SU-DHL-6 (cell line): ENCODE measurements around the gene BCAN.

Source experiments
- H2AFZ ChIP-seq: fragments of 200-600 bp; sonication (generic); 2 replicates; pipeline ENCODE4 v1.6.1; 2014; ENCODE audit warnings: low read depth, mild to moderate bottlenecking, moderate library complexity, mixed read lengths, antibody characterized with exemption, low read length; ENCODE audit not compliant: severe bottlenecking
- H3F3A ChIP-seq: fragments of 200-600 bp; shearing (Covaris generic); 2 replicates; pipeline ENCODE4 v1.6.0; 2016; ENCODE audit warnings: antibody characterized with exemption, mild to moderate bottlenecking; ENCODE audit not compliant: insufficient read depth
- H3K27ac ChIP-seq: fragments of 200-600 bp; sonication (generic); 2 replicates; pipeline ENCODE4 v1.5.1; 2016; ENCODE audit warnings: low read depth, mild to moderate bottlenecking, low read length, moderate library complexity, mixed read lengths
- H3K27me3 ChIP-seq: fragments of 200-600 bp; sonication (generic), shearing (Covaris generic); 2 replicates; pipeline ENCODE4 v1.6.0; 2014; ENCODE audit warnings: mild to moderate bottlenecking, low read length
- H3K36me3 ChIP-seq: fragments of 200-600 bp; sonication (generic); 2 replicates; pipeline ENCODE4 v1.6.1; 2014; ENCODE audit warnings: mild to moderate bottlenecking, low read length, mixed read lengths
- H3K4me2 ChIP-seq: fragments of 300-600, 200-600 bp; shearing (Covaris generic), sonication (generic); 2 replicates; pipeline ENCODE4 v1.6.0; 2014; ENCODE audit warnings: low read length, low read depth, mild to moderate bottlenecking; ENCODE audit not compliant: poor library complexity, severe bottlenecking
- H3K4me3 ChIP-seq: fragments of 200-600 bp; sonication (generic); 2 replicates; pipeline ENCODE4 v1.5.1; 2014; ENCODE audit warnings: antibody characterized with exemption, low read length, mild to moderate bottlenecking, mixed read lengths; ENCODE audit not compliant: insufficient read depth, poor library complexity, severe bottlenecking
- H3K79me2 ChIP-seq: fragments of 200-600 bp; sonication (generic); 2 replicates; pipeline ENCODE4 v1.6.1; 2014; ENCODE audit warnings: mild to moderate bottlenecking, low read length, moderate library complexity; ENCODE audit not compliant: insufficient read depth
- H3K9ac ChIP-seq: fragments of 200-600 bp; sonication (generic); 2 replicates; pipeline ENCODE4 v1.7.0; 2014; ENCODE audit warnings: mild to moderate bottlenecking, low read length
- H3K9me2 ChIP-seq: fragments of 200-600 bp; sonication (generic); replicated peaks from 2 replicates; pipeline ENCODE4 v1.6.1; 2014; ENCODE audit warnings: low read length; ENCODE audit not compliant: insufficient read depth
- H3K9me3 ChIP-seq: fragments of 200-600 bp; sonication (generic); 2 replicates; pipeline ENCODE4 v1.6.1; 2014; ENCODE audit warnings: low read length, mixed read lengths; ENCODE audit not compliant: insufficient read depth
- H4K20me1 ChIP-seq: fragments of 200-600 bp; sonication (generic); 2 replicates; pipeline ENCODE4 v1.6.1; 2014; ENCODE audit warnings: low read depth, mild to moderate bottlenecking, antibody characterized with exemption, low read length, moderate library complexity, mixed read lengths
- CTCF ChIP-seq: fragments of 200-600 bp; sonication (generic); IDR thresholded peaks from one replicate; pipeline ENCODE4 v1.5.1; 2017; ENCODE audit warnings: antibody characterized with exemption, mild to moderate bottlenecking, low read length, moderate library complexity; ENCODE audit not compliant: insufficient read depth, poor library complexity, severe bottlenecking
- EZH2phosphoT487 ChIP-seq: fragments of 200-600 bp; sonication (generic), shearing (Covaris generic); conservative IDR thresholded peaks from 2 replicates; pipeline ENCODE4 v1.6.1; 2018; ENCODE audit warnings: mild to moderate bottlenecking, antibody characterized with exemption, low read length, moderate library complexity, mixed read lengths

Gene BCAN

GRCh38 chr1:156698995-156699394 lies 57.1 kb downstream of the BCAN start:
- no peaks in the 10 kb centered on the region for H3K36me3 ChIP-seq
- no peak overlapping the region for H3K4me2 ChIP-seq
- H3K27ac ChIP-seq = no peak overlapping the region
- H4K20me1 ChIP-seq = no peaks in the 10 kb centered on the region
- H2AFZ ChIP-seq = no peak overlapping the region
- H3K9me2 ChIP-seq = no peaks in the 10 kb centered on the region
- H3K9ac ChIP-seq = no peak overlapping the region
- H3F3A ChIP-seq = no peaks in the 10 kb centered on the region
- TF ChIP-seq EZH2phosphoT487 (no peak), CTCF (no peak)
- H3K4me3 ChIP-seq = no peak overlapping the region
- no peaks in the 10 kb centered on the region for H3K27me3 ChIP-seq
- no peaks in the 10 kb centered on the region for H3K9me3 ChIP-seq
- no peaks in the 10 kb centered on the region for H3K79me2 ChIP-seq

DNA sequence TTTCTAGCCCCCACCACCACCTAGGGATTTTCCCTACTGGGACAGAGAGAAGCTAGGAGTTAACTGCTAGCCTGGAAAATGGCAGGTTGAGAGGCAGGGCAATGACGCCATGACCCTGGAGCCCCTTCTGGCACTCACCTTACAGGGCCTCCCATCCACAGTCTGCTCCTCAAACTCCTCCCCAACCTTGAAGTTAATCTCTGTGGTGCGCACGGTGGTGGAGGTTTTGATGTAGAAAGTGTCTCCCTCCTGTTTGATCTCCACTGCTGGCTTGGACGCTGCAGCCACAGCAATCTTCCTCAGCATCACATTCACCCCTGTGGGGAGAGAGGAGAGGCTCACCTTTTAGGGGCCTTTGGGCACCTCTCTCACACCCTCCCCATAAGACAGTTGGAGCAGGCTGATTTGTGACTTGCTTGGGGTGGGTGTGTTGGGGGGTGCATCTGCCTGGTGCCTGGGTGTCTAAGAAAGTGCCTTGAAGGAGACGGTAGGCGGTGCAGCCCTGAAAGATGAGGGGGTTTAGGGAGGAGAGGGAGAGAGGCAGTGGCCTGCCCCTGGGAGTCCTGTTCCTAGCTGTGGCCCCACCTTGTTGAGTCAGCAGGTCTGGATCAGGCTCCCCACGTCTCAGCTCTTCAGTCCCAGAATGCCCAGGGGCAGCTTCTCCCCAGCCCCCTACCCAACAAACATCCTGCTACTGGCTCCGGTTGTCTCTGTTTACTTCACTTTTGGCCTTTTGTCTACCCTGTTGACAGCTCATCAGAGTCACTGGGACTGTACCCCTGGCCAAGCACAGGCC lies 59.0 kb downstream of the BCAN start:
- Histone ChIP-seq H3K27me3 (no peaks in the 10 kb centered on the region), H3F3A (no peaks in the 10 kb centered on the region), H3K9ac (no peak overlapping the region), H3K79me2 (no peaks in the 10 kb centered on the region), H3K4me3 (no peak overlapping the region), H4K20me1 (no peaks in the 10 kb centered on the region), H2AFZ (no peak overlapping the region), H3K9me3 (no peaks in the 10 kb centered on the region), H3K36me3 (no peaks in the 10 kb centered on the region), H3K27ac (no peak overlapping the region), H3K9me2 (no peaks in the 10 kb centered on the region), H3K4me2 (no peak overlapping the region)
- TF ChIP-seq EZH2phosphoT487 (no peak), CTCF (no peak)

DNA sequence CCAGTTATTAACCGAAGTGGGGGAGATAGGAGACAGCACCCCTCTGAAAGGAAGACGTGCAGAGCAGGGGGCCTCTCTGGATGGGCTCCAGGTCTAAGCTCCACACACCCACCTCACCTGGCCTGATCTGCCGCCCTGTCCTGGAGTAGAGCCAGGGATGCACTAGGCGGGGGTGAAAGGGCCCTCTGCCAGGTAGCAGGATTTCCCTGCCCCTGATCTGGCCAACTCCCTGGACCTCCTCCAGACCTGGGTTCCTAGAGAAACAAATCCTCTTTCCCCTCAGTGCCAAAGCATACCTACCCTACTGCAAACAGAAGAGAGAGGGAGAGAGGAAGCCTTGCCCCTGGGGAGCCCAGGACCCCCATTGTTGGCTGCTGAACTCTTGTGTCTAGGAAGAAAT lies 61.4 kb downstream of the BCAN start:
- TF ChIP-seq CTCF = no peak
- TF ChIP-seq EZH2phosphoT487 = no peak
- Histone ChIP-seq H4K20me1 (no peaks in the 10 kb centered on the region), H3F3A (no peaks in the 10 kb centered on the region), H3K9me2 (no peaks in the 10 kb centered on the region), H3K79me2 (no peaks in the 10 kb centered on the region), H3K4me3 (no peak overlapping the region), H3K4me2 (no peak overlapping the region), H3K36me3 (no peaks in the 10 kb centered on the region), H2AFZ (no peak overlapping the region), H3K9me3 (no peaks in the 10 kb centered on the region), H3K27me3 (no peaks in the 10 kb centered on the region), H3K27ac (no peak overlapping the region), H3K9ac (no peak overlapping the region)
